Measurements from ENCODE around the gene PTPRR. TPM values are rescaled to one million over a fixed set of nuclear protein-coding genes. Genes with fewer than 3 reads are reported as not detected.

PTPRR gene
- total RNA-seq, 1 experiment from 2014 or later = 0.46 TPM

GRCh38 chr12:70772836-70773235, 147.7 kb downstream of the PTPRR start:
- Mint-ChIP-seq H3K4me3 (no peak overlapping the region), H3K27ac (no peak overlapping the region), H3K27me3 (ENCODE audit: low read depth) (no peaks in the 10 kb centered on the region; the same call in 1 of the 2 replicates), H3K36me3 (peaks cover 6% of the 10 kb centered on the region), H3K9me3 (peaks cover 5% of the 10 kb centered on the region), H3K4me1 (0 out of 2 replicates have a peak, but pooled peaks cover 5% of the 10 kb centered on the region)
- DNase-seq (ENCODE audit: low spot score) (no peak), ATAC-seq (no peak)
- ChIA-PET POLR2A (no interaction called here), CTCF (no interaction called here)
- no peak for TF ChIP-seq IRF2 (CRISPR knock-in tag; IDR thresholded peaks at IDR 0.05; ENCODE audit: borderline replicate concordance, low read depth)
- no peak for TF ChIP-seq NFYB (CRISPR knock-in tag; conservative IDR thresholded peaks at IDR 0.05; ENCODE audit: low read depth)
- no peak for TF ChIP-seq ZSCAN18 (CRISPR knock-in tag; IDR thresholded peaks at IDR 0.05)
- TF ChIP-seq PRDM15 (CRISPR knock-in tag; IDR thresholded peaks at IDR 0.05) = no peak
- TF ChIP-seq CBFB (CRISPR knock-in tag; IDR thresholded peaks at IDR 0.05; ENCODE audit: low read depth) = no peak
- no peak for TF ChIP-seq ERG (CRISPR knock-in tag; IDR thresholded peaks at IDR 0.05)
- no peak for TF ChIP-seq JAZF1 (CRISPR knock-in tag; IDR thresholded peaks at IDR 0.05)
- TF ChIP-seq ZBTB21 (CRISPR knock-in tag; IDR thresholded peaks at IDR 0.05; ENCODE audit: borderline replicate concordance) = no peak
- TF ChIP-seq GRHL2 (CRISPR knock-in tag; IDR thresholded peaks at IDR 0.05; ENCODE audit: insufficient replicate concordance, severe bottlenecking) = no peak

GRCh38 chr12:70771581-70771980, 149.0 kb downstream of the PTPRR start:
- H3K27me3 Mint-ChIP-seq (ENCODE audit: low read depth) = no peaks in the 10 kb centered on the region; the same call in 1 of the 2 replicates
- ATAC-seq (no peak), DNase-seq (ENCODE audit: low spot score) (no peak)
- ChIA-PET CTCF (no interaction called here), POLR2A (no interaction called here)
- H3K36me3 Mint-ChIP-seq = peaks cover 18% of the 10 kb centered on the region
- H3K27ac Mint-ChIP-seq = no peak overlapping the region
- H3K9me3 Mint-ChIP-seq = peaks cover 17% of the 10 kb centered on the region
- H3K4me3 Mint-ChIP-seq = no peak overlapping the region
- H3K4me1 Mint-ChIP-seq = 0 out of 2 replicates have a peak, but pooled peaks cover 5% of the 10 kb centered on the region
- no peak for TF ChIP-seq NFYB (CRISPR knock-in tag; conservative IDR thresholded peaks at IDR 0.05; ENCODE audit: low read depth)

GRCh38 chr12:70763666-70764065, 156.9 kb downstream of the PTPRR start:
- H3K9me3 Mint-ChIP-seq = peaks cover 42% of the 10 kb centered on the region
- ATAC-seq (no peak), DNase-seq (ENCODE audit: low spot score) (no peak)
- peaks cover 7% of the 10 kb centered on the region for H3K4me1 Mint-ChIP-seq
- no peaks in the 10 kb centered on the region for H3K27me3 Mint-ChIP-seq (ENCODE audit: low read depth)
- peaks cover 47% of the 10 kb centered on the region for H3K36me3 Mint-ChIP-seq
- no peak overlapping the region for H3K4me3 Mint-ChIP-seq
- no peak overlapping the region for H3K27ac Mint-ChIP-seq
- POLR2A ChIA-PET = no interaction called here
- CTCF ChIA-PET = no interaction called here
- TF ChIP-seq TEAD4 (CRISPR knock-in tag; IDR thresholded peaks at IDR 0.05) (no peak), FOXJ3 (CRISPR knock-in tag; IDR thresholded peaks at IDR 0.05; ENCODE audit: borderline replicate concordance) (no peak), AFF4 (CRISPR knock-in tag; IDR thresholded peaks at IDR 0.05; ENCODE audit: borderline replicate concordance) (no peak), GABPB1 (CRISPR knock-in tag; IDR thresholded peaks at IDR 0.05) (no peak), ATF2 (CRISPR knock-in tag; IDR thresholded peaks at IDR 0.05; ENCODE audit: borderline replicate concordance, low read depth) (no peak), JAZF1 (CRISPR knock-in tag; IDR thresholded peaks at IDR 0.05) (no peak), ZNF423 (CRISPR knock-in tag; IDR thresholded peaks at IDR 0.05) (no peak), ZNF512 (CRISPR knock-in tag; IDR thresholded peaks at IDR 0.05; ENCODE audit: borderline replicate concordance) (no peak), ZNF232 (CRISPR knock-in tag; IDR thresholded peaks at IDR 0.05) (no peak)

Data from WTC11 (cell line).